Stomach (tissue), 4 donors: ENCODE data around the gene USO1.
A peak's percentile ranks its signal among the peaks of the same experiment; 100 is the strongest.

Experiments used
- CTCF ChIP-seq, 7 experiments: fragments of 450-650 bp in 4 of 7; fragments of 200-600 bp in 3 of 7; sonication (generic) in 3 of 7; IDR thresholded peaks; one replicate each; pipeline ENCODE4 v1.5.1; 2016 to 2019; ENCODE audit warnings: antibody characterized with exemption in 7 of 7, control low read depth in 2 of 7, mild to moderate bottlenecking in 1 of 7
- EP300 ChIP-seq: sonication (generic); formaldehyde crosslinking; IDR thresholded peaks from one replicate; pipeline ENCODE4 v1.6.1; 2017; ENCODE audit warnings: antibody characterized with exemption

- TF ChIP-seq CTCF (IDR thresholded peaks at IDR 0.05) (peak in 1 of 7 experiments; percentile 11), EP300 (no peak)
Observed at GRCh38 chr4:75708218-75708691, 16.1 kb upstream of the USO1 start.
